Stimulated activated CD8-positive, alpha-beta memory T cell treated with anti-CD3 and anti-CD28 coated beads, Interleukin-7, amount 100 ng/mL, for 24 hours (primary cell): ENCODE data around the gene CELF2.

Experiments
- DNase-seq: peaks from one replicate; pipeline ENCODE4 v3.0.0-alpha.2; 2020; ENCODE audit warnings: low read depth

Gene CELF2

GRCh38 chr10:11058965-11059364 lies 41.3 kb downstream of the CELF2 start:
- DNase-seq = no peak

- no peak for DNase-seq
Observed at GRCh38 chr10:11063856-11064255, 46.2 kb downstream of the CELF2 start.

DNA sequence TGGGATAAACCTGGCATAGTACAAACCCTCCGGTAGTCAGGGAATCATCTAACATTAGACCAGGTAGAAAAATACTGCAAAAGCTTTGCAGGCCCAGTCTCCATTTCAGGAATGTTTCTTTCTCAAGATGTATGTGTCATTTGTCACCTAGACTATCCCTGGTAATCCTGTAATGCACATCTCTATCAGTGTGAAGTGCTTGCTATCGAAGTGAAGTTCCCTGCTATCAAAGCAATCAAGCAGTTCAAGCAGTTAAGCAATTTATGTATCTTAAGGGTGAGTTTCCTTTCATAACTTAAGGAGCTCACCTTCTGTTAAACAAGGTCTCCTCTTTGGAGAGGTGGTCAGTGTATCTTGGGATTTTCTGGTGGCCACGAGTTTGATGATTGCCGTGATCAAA lies 47.2 kb downstream of the CELF2 start:
- no peak for DNase-seq

DNA sequence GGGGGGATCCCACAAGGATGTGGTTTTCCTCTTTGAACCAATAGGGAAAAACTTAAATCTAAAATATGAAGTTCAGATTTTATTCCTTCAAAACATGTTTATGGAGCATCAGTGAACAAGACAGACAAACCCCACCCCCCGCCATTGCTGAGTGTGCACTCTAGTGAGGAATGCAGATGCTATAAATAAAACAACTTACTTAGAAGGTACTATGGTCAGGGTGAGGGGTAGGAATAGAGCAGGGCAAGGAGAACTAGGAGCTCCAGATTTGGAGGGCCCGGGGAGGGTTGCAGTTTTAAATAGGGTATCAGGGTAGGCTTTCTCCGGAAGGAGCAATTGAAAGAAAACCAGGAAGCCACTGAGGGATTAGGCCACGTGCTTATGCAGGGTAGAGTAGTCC lies 47.9 kb downstream of the CELF2 start:
- DNase-seq = no peak

- no peak for DNase-seq
Observed at GRCh38 chr10:11066520-11066919, 48.8 kb downstream of the CELF2 start.

DNA sequence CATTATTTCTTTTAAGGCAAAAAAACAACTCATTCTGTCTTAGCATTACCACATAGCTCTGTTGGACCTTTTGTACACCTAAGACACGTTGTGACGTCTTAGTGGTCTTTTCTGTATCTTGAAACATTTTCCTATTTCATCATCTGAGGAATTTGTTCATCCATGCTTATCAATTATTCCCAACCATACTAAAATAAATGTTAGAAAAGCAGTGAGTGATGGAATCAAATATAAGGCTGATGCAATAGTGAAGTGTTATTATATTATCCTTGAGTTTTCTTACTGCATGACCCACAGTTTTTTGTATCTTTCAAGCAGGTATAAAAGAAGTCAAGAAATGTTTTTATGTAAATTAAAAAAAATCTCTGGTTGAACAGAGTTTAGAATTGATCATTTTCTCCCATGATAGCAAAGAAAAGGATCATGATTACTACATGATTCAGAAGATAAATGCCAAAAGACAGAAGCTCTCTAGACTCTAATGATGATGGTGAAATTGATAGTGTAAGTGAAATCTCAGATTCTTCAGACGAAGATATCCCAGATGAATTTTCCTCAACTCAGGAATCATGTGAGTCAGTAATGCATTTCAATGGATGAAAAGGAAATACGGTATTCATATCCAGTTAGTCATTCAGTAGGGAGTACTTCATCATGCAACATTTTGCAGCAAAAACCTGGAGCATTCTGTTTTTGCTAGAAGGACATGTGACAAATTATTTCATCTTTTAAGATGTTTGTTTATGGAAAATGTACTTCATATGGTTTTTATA lies 51.4 kb downstream of the CELF2 start:
- DNase-seq = no peak

DNA sequence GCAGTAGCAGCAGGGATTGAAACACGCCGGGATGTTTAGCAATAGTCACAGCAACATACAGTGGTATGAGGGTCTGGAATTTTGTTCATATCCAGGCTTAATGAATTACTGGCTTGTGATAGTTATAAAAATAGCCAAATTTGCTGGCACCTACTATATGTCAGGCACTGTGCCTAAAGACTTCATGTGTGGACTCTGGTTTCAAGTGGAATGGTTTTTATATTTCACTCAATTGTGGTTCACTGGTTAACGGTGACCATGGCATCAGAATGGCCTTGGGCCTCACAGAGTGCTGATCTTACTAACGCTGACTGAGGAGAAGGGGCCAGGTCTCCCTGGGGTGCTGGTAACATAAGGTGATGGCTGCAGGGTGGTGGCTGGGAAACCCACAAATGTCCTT lies 55.7 kb downstream of the CELF2 start:
- DNase-seq = no peak

DNA sequence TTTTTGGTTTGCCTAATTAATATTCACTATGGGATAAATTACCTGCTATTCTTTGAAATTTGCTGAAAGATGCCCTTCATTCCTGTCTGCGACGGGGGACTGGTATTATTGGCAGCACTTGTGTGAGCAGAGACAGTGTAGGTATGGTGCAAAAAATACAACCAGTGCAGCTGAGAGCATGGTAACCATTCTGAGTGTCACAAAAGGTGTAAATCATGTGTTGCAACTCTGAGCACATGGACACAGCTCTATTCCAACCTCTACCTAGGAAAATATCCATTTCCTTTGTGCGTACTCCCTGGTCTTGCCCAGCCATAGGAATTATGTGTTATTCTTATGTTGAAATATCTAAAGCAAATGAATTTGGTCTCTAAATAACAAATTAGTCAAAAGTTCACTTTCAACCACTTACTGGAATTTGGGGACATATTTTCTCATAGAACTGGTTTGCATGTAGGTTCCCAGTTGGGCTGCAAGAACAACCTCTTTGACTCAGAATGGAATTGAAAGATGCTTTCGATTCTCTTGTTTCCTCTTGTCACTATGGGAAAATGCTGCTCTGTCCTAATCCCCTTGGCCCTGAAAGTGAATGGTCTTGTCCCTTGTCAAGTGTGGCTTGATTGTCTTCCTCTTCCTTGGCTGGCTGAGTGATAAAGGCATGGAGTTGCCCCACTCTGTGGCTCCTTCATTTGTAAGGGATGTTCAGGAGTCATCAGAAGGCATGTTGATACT lies 57.0 kb downstream of the CELF2 start:
- no peak for DNase-seq

- DNase-seq = no peak
Observed at GRCh38 chr10:11076221-11076620, 58.5 kb downstream of the CELF2 start.

DNA sequence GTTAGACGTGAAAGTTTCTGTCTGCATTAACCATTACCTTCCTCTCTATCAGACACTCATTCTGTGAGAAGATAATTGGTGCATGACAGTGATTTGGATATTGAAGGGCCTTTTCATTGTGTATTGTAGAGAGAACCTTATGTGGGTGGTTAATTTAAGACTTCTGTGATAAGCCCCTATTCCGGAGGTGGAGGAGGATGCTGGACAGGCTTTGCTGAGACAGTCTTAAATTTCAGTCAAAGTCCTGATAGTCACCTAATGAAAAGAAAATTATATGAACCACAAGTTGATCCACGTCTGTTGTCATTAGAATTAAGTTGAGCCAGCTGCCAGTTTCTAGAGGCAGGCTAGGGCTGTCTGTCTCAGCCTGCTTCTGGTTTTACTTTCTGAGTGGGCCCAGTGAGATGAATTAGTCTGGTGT lies 62.9 kb downstream of the CELF2 start:
- no peak for DNase-seq

DNA sequence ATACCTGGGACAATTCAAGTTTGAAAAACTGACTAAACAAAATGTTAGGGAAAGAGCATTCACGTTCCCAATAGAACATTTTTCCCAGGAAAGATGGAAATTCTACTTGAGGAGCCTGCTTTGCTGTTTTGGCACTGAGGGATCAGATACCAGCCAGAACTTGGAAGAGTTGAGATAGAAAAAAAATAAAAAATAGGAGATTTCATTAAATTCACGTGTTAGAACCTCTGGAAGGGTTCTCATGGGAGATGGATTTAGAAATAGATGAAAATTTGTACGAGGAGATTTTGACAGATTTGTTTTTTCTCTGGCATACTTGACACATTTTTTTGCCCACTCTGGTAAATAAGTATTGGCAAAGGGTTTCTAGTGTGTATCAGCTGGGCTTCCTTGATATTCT lies 63.7 kb downstream of the CELF2 start:
- DNase-seq = no peak

DNA sequence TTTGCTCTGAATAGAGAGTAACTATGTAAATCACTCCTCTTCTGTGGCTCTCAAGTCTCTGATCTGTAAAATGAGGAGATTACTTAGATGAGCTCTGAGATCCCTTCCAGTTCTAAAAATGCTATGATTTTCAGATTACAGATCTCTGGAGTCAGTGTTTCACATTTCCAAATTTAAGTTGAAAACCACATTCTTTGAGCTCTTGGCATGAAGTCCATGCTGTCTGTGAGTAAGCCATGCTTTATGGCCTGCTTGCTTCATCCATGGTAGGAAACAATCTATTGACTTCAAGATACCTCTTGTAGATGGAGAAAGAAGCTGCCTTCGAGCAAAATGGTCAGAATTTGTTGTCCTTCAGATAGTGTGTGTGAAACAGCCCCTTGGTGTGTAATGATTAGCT lies 64.9 kb downstream of the CELF2 start:
- DNase-seq = no peak

GRCh38 chr10:11083051-11083450 lies 65.4 kb downstream of the CELF2 start:
- no peak for DNase-seq

- DNase-seq = no peak
Observed at GRCh38 chr10:11085545-11085944, 67.9 kb downstream of the CELF2 start.

GRCh38 chr10:11086177-11086840 lies 68.6 kb downstream of the CELF2 start:
- DNase-seq = no peak

DNA sequence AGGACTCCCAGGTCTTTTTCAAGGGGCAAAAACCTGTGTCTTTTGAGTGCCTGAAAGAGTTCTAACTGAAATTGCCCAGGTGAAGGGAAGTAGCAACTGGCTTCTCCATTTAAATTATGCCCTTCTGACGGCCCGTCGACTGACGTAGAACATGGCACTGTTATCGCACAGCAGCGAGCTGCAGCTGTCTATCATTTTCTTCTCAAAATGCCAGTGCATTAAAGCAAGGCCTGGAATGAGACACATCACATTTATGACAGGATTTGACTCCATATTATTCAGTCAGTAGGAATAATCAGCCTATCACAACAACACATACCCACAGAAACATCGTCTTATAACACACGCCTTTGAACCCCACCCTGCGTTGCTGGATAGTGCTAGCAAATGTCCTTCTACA lies 69.7 kb downstream of the CELF2 start:
- no peak for DNase-seq

- no peak for DNase-seq
Observed at GRCh38 chr10:11088709-11089108, 71.0 kb downstream of the CELF2 start.

GRCh38 chr10:11089272-11089671 lies 71.6 kb downstream of the CELF2 start:
- no peak for DNase-seq

DNA sequence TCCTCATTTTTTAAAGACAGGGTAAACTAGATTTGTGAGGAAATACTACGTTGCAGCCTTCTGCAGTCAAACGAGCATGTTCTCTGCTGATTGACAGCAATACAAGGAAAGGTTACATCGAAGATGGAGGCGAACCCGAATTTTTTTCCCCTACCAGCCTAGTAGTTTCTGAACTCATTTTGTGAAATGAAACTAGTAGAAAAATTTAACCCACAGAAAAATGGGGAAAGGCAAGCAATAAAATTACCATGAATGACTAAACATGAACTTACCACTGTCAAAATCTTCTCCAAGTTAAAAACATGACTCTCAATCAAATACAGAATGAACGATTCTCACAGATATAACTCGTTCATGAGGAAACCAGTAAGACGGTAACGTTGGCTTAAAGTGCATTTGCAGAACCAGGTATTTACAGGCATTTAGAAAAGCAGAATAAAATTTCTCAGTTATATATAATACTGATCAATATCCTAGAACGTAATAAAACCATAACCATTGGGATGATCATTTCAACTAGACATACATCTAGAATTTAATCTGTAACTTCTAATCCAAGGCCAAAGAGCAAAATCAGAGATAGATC lies 73.9 kb downstream of the CELF2 start:
- DNase-seq = no peak

DNA sequence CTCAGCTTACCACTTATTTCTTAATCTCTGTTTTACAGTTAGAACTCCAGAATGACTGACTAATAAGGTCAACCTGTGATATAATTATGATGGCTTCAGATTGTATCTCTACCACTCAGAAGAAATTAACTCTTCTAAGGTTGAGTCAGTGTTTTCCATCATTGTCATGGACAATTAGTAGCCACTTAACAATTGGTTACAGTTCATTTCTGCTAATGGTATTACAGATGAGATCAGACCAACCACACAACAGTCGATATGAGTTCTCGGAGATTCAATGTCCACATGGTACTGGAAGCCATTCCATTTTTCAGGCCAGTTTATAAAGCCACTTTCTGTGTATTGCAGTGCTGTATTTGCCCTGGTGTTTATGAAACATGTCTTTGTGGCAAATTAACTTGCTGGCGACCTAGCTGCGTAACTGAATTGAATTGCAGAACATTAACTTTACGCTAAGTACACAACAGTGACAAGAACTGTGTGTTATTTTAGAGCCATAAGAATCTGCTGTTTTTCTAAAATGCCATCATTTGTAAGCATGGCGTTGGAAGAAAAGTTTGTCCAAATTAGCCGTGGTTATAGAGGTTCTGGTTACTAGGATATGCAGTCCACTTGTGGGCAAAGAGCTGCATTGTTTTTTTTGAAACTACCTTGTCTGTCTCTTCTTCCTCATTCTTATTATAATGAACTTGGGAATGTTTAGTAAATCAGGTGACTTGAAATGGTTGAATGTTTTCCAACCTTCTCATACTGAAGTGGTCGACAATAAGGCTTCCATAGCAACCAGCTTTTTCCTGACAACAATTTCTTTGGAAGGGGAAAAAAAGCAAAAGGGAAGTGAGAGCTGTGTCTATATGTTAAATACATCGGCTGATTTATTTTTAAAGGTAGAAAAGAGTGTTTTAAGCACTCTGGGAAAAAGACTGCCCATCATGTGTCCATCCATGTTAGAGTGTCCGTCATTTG lies 76.4 kb downstream of the CELF2 start:
- DNase-seq = no peak

DNA sequence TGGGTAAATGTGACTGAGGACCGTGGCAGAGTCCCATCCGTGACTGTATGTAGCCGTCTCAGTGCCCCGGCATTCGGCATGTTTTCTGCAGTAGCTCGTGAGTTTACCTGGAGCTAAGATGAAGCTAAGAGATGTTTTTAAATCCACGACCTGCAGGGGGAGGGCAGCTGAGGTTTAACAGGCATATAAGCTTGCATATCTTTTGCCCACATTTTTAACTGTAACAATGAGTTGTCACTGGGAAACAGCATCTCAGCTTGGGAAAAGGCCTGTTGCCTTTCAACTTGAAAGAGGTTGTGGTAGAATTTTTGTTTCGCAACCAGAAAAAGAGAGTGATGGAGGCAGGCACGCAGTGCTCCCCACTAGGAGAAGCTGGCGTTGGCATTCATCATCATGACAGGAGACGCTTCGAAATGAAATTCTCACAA lies 77.7 kb downstream of the CELF2 start:
- no peak for DNase-seq

DNA sequence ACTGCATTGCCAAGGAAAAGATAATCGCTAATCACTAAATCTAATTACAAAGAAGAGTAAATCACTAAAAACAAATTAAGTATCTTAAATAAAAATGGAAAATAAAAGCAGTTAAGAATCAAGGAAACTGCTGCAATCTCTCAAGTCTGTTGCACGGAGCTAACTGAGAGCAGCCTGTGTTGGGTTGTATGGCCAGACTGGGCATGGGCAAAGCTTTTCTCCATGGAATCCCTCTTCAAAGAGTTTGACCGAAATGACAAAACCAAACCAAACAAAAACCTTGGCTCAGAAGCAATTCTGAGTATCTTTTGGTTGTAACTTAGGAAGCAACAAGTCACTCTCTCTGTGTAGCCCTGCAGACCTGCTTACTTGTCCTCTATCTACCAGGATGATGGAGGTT lies 78.8 kb downstream of the CELF2 start:
- DNase-seq = no peak
